Transverse colon (tissue), 4 donors: ENCODE results near the gene BRICD5. TPM values are rescaled to one million over a fixed set of nuclear protein-coding genes. Genes with fewer than 3 reads are reported as not detected.

Source experiments
- DNase-seq: peaks from one replicate; pipeline ENCODE4 v3.0.0-alpha.2; 2019
- H3K27ac ChIP-seq, 4 donors: fragments of 200-600 bp; sonication (generic); 2 replicates each; pipeline ENCODE4 v1.5.1; 2016 to 2018; ENCODE audit warnings: inconsistent platforms in 4 of 4
- H3K27me3 ChIP-seq: fragments of 200-600 bp; sonication (generic); 2 replicates; pipeline ENCODE4 v1.5.1; 2017; ENCODE audit warnings: inconsistent platforms
- H3K36me3 ChIP-seq, 4 donors: fragments of 200-600 bp; sonication (generic); 2 replicates each; pipeline ENCODE4 v1.5.1; 2017 to 2019; ENCODE audit warnings: inconsistent platforms in 4 of 4
- H3K4me1 ChIP-seq, 4 donors: fragments of 200-600 bp; sonication (generic); 2 replicates each; pipeline ENCODE4 v1.5.1; 2017 to 2020; ENCODE audit warnings: inconsistent platforms in 4 of 4
- H3K4me3 ChIP-seq, 4 donors: fragments of 200-600 bp; sonication (generic); 1 replicate in 1 of 4; 2 replicates in 3 of 4; pipeline versions ENCODE4 v1.5.1 to v1.6.1; 2017 to 2019; ENCODE audit warnings: inconsistent platforms in 4 of 4
- H3K9me3 ChIP-seq, 2 donors: fragments of 200-600 bp; sonication (generic); 2 replicates each; pipeline ENCODE4 v1.5.1; 2017 to 2019; ENCODE audit warnings: inconsistent platforms in 2 of 2
- EP300 ChIP-seq: sonication (generic); formaldehyde crosslinking; IDR thresholded peaks from one replicate; pipeline ENCODE4 v1.6.1; 2017; ENCODE audit warnings: antibody characterized with exemption, low read depth
- POLR2A ChIP-seq: fragments of 450-650 bp; IDR thresholded peaks from one replicate; pipeline ENCODE4 v1.6.1; 2016; ENCODE audit warnings: antibody characterized with exemption, mild to moderate bottlenecking, moderate library complexity
- POLR2AphosphoS5 ChIP-seq, 3 donors: sonication (generic); formaldehyde crosslinking; IDR thresholded peaks; one replicate each; pipeline ENCODE4 v1.6.1; 2016; ENCODE audit warnings: antibody characterized with exemption in 3 of 3
- WGBS, 2 donors: methylation state at CpG; one replicate each; pipeline ENCODE4 v1.1.5; 2018; ENCODE audit warnings: low coverage in 1 of 2; 5-methylcytosine and 5-hydroxymethylcytosine counted together
- in situ Hi-C, 4 donors: fragments of 200-750 bp; cut with MboI; loops; one replicate each; pipeline versions ENCODE4 v1.15.0 to v1.15.1; 2017; ENCODE audit warnings: low sequenced_read_pairs in 3 of 4, low pct_ligation_motif_present in 1 of 4, low pct_unique_long_range_greater_than_20kb in 1 of 4
- intact Hi-C: fragments of 100-400 bp; cut with DNase I; formaldehyde crosslinking; loops from one replicate; pipeline ENCODE4 v1.15.1; 2023; ENCODE audit warnings: low total_unique reads
- total RNA-seq, 4 donors: library from RNA; depleted of rRNA; stranded (reverse); fragments of >200 nt; gene quantifications; one replicate each; pipeline ENCODE4 v1.1.0, GENCODE V29; 2016
- TF ChIP-seq, protein P1 (sequence below), 5 experiments: fragments of 200-600 bp in 3 of 5; fragments of 450-650 bp in 2 of 5; sonication (generic) in 3 of 5; IDR thresholded peaks; 1 replicate in 2 of 5; 2 replicates in 3 of 5; pipeline ENCODE4 v1.5.1; 2016 to 2017; ENCODE audit warnings: antibody characterized with exemption in 5 of 5, inconsistent platforms in 3 of 5, mild to moderate bottlenecking in 2 of 5, moderate library complexity in 1 of 5

The BRICD5 gene
- total RNA-seq, 4 donors from 2014 or later: 5.7 to 29.9 (median 11.7) TPM

DNA sequence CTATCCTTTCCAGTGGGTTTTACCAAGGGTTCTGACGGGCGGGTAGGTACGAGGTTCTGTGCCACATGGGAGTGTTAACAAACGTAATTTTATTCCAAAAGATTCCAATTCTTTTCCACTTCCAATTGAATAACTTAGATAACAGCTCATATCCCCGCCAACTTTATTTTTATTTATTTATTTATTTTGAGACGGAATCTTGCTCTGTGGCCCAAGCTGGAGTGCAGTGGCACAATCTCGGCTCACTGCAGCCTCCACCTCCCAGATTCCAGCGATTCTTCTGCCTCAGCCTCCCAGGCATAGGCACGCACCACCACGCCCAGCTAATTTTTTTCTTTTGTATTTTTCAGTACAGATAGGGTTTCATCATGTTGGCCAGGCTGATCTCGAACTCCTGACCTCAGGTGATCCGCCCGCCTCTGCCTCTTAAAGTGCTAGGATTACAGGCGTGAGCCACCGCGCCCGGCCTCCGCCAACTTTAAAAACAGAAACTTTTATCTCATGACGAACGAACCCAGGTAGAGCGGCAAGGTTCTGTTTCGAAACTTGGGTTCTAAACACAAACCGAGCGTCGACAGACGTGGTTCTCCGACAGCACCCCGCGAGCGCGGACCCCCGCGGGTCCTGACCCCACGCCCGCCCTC lies 40.1 kb upstream of the BRICD5 start:
- in situ Hi-C loops (no loop called here), intact Hi-C loops (no loop called here)
- Histone ChIP-seq H3K27me3 (no peaks in the 10 kb centered on the region), H3K4me3 (peak overlapping the region; percentile 18 to 85 (median 67)), H3K4me1 (peaks cover 10 to 20% (median 17%) of the 10 kb centered on the region in 4 donors), H3K9me3 (no peaks in the 10 kb centered on the region), H3K27ac (peak overlapping the region; percentile 92 to 97 (median 92)), H3K36me3 (peaks cover 0 to 37% (median 12%) of the 10 kb centered on the region in 4 donors)
- TF ChIP-seq POLR2A: no peak
- TF ChIP-seq, protein P1, sequence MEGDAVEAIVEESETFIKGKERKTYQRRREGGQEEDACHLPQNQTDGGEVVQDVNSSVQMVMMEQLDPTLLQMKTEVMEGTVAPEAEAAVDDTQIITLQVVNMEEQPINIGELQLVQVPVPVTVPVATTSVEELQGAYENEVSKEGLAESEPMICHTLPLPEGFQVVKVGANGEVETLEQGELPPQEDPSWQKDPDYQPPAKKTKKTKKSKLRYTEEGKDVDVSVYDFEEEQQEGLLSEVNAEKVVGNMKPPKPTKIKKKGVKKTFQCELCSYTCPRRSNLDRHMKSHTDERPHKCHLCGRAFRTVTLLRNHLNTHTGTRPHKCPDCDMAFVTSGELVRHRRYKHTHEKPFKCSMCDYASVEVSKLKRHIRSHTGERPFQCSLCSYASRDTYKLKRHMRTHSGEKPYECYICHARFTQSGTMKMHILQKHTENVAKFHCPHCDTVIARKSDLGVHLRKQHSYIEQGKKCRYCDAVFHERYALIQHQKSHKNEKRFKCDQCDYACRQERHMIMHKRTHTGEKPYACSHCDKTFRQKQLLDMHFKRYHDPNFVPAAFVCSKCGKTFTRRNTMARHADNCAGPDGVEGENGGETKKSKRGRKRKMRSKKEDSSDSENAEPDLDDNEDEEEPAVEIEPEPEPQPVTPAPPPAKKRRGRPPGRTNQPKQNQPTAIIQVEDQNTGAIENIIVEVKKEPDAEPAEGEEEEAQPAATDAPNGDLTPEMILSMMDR (IDR thresholded peaks at IDR 0.05): no peak
- no peak for TF ChIP-seq POLR2AphosphoS5 (IDR thresholded peaks at IDR 0.05)
- TF ChIP-seq EP300: no peak
- WGBS, 2 donors: 0 to 3% methylated on average over 1 to 35 of the region's 35 CpGs
- DNase-seq: peak; percentile 68

DNA sequence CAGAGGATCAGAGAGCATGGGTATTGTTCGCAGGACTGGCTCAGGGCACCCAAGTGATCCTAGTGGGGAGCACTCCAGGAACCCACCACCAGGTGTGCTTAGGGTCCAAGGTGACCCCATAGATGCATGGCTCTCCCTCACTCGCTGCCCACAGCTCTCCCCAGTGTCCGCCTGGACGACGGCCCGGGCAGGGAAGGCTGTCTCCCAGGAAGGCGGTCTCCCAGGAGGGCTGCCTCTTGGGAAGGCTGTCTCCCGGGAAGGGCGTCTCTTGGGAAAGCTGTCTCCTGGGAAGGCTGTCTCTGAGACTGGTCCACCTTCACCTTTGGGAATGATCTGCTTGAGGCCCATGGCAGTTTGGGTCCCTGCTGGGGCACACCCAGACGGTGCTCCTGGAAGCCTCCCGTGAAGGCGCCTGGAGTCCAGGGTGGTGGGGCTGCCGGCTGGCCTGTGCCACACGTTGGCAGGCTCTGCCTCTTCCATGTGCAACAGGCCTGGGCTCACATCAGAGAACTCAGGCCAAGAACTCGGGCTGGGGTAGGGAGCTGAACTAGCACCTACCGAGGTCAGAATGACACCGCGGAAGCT lies 35.7 kb upstream of the BRICD5 start:
- intact Hi-C loops (no loop called here), in situ Hi-C loops (no loop called here)
- Histone ChIP-seq H3K4me3 (no peak overlapping the region), H3K27me3 (no peaks in the 10 kb centered on the region), H3K4me1 (peaks cover 6 to 11% (median 8%) of the 10 kb centered on the region in 4 donors), H3K27ac (no peak overlapping the region), H3K9me3 (no peaks in the 10 kb centered on the region), H3K36me3 (peaks cover 0 to 34% (median 16%) of the 10 kb centered on the region in 4 donors)
- 96% methylated on average over 13 of the region's 18 CpGs; no CpG with 5 or more reads in 1 of the 2 donors for WGBS, 2 donors
- TF ChIP-seq POLR2A (no peak), POLR2AphosphoS5 (IDR thresholded peaks at IDR 0.05) (no peak), EP300 (no peak)
- TF ChIP-seq, protein P1 (IDR thresholded peaks at IDR 0.05): no peak
- no peak for DNase-seq

DNA sequence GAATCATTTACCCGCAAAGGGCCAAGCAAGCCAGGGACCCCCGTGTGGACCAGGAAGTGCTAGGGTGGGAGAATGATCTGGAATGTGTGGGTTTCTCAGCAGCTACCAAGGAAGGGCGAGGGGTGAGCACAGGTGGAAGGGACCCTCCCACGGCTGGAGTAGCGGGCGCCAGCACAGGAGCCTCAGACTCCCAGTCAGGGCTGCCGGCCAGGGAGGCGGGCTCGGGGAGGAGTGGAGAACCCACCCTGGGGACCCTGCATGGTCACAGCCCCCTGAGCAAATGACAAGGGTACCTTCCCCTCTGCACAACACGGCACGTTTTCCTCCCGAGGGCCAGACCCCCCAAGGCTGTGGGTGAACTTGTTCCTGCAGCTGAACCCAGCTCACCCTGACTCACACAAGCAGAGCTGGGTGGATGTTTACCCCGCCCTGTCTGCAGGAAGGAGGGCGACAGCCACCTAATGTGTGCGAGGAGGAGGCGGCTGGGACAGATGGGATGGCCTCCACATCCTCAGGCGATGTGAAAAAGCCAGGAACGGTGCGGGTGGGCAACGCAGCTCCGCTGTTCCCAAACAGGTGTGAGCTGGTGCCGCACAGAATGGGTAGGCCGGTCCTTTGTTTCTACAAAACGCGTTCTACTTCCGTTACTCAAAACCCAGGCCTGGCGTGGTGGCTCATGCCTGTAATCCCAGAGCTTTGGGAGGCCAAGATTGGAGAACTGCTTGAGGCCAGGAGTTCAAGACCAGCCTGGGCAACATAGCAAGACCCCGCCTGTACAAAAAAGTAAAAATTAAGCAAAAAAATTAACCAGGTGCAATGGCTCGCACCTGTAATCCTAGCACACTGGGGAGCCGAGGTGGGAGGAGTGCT lies 34.5 kb upstream of the BRICD5 start:
- no peak for DNase-seq
- in situ Hi-C loops (no loop called here), intact Hi-C loops (no loop called here)
- Histone ChIP-seq H3K27ac (no peak overlapping the region), H3K4me1 (peaks cover under 1 to 5% (median 2%) of the 10 kb centered on the region in 4 donors), H3K4me3 (no peak overlapping the region), H3K9me3 (no peaks in the 10 kb centered on the region), H3K36me3 (peaks cover 0 to 34% (median 16%) of the 10 kb centered on the region in 4 donors), H3K27me3 (no peaks in the 10 kb centered on the region)
- WGBS, 2 donors: 94% methylated on average over 5 to 30 of the region's 30 CpGs
- TF ChIP-seq, protein P1 (IDR thresholded peaks at IDR 0.05): no peak
- TF ChIP-seq EP300: no peak
- no peak for TF ChIP-seq POLR2AphosphoS5 (IDR thresholded peaks at IDR 0.05)
- no peak for TF ChIP-seq POLR2A

DNA sequence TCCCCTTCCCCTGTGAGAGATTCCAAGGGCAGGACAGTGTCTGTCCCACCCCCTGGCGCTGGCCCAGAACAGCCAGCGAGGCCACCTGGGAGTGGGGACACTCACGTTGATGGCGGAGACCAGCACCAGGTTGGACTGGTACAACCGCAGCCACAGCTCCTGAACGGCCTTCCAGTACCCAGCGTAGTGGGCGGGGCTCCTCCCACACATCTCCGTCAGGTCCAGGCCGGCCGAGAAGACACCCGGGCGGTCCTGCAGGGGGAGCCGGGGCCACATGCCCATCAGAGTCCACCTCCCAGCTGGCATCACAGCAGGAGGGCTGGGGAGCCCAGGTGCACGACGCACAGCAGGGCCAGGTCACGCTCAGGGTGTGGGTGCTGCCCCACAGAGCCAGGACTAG lies 33.6 kb upstream of the BRICD5 start:
- H3K4me3 ChIP-seq: no peak overlapping the region
- intact Hi-C loops: no loop called here
- H3K36me3 ChIP-seq: peaks cover 0 to 34% (median 16%) of the 10 kb centered on the region in 4 donors
- TF ChIP-seq, protein P1 (IDR thresholded peaks at IDR 0.05): no peak
- TF ChIP-seq EP300 (no peak), POLR2A (no peak), POLR2AphosphoS5 (IDR thresholded peaks at IDR 0.05) (no peak)
- WGBS, 2 donors: 88% methylated on average over 17 of the region's 17 CpGs; no CpG with 5 or more reads in 1 of the 2 donors
- no peaks in the 10 kb centered on the region for H3K4me1 ChIP-seq
- no peak for DNase-seq
- no peak overlapping the region for H3K27ac ChIP-seq
- H3K9me3 ChIP-seq: no peaks in the 10 kb centered on the region
- in situ Hi-C loops: no loop called here
- H3K27me3 ChIP-seq: no peaks in the 10 kb centered on the region
